GM13976 (cell line): Measurements from ENCODE around the gene PRPF4.

Experiments used
- DNase-seq: peaks from one replicate; pipeline ENCODE4 v3.0.0; 2012; ENCODE audit warnings: low spot score
- in situ Hi-C: fragments of 300-500 bp; cut with MboI; formaldehyde crosslinking; loops from one replicate; pipeline ENCODE4 v1.12.0; 2022; ENCODE audit warnings: low sequenced_read_pairs, mixed read lengths, inconsistent platforms; ENCODE audit not compliant: unreplicated experiment
- TF ChIP-seq, protein P1 (sequence below): IDR thresholded peaks from 2 replicates; pipeline ENCODE4 v1.5.1; 2012; ENCODE audit warnings: borderline replicate concordance, mild to moderate bottlenecking; ENCODE audit not compliant: insufficient read depth; ENCODE audit errors: extremely low read depth, missing control alignments, control extremely low read depth

Gene PRPF4

GRCh38 chr9:113298311-113298710, 22.9 kb downstream of the PRPF4 start:
- TF ChIP-seq, protein P1, sequence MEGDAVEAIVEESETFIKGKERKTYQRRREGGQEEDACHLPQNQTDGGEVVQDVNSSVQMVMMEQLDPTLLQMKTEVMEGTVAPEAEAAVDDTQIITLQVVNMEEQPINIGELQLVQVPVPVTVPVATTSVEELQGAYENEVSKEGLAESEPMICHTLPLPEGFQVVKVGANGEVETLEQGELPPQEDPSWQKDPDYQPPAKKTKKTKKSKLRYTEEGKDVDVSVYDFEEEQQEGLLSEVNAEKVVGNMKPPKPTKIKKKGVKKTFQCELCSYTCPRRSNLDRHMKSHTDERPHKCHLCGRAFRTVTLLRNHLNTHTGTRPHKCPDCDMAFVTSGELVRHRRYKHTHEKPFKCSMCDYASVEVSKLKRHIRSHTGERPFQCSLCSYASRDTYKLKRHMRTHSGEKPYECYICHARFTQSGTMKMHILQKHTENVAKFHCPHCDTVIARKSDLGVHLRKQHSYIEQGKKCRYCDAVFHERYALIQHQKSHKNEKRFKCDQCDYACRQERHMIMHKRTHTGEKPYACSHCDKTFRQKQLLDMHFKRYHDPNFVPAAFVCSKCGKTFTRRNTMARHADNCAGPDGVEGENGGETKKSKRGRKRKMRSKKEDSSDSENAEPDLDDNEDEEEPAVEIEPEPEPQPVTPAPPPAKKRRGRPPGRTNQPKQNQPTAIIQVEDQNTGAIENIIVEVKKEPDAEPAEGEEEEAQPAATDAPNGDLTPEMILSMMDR: no peak
- DNase-seq: no peak
- in situ Hi-C loops: no loop called here

DNA sequence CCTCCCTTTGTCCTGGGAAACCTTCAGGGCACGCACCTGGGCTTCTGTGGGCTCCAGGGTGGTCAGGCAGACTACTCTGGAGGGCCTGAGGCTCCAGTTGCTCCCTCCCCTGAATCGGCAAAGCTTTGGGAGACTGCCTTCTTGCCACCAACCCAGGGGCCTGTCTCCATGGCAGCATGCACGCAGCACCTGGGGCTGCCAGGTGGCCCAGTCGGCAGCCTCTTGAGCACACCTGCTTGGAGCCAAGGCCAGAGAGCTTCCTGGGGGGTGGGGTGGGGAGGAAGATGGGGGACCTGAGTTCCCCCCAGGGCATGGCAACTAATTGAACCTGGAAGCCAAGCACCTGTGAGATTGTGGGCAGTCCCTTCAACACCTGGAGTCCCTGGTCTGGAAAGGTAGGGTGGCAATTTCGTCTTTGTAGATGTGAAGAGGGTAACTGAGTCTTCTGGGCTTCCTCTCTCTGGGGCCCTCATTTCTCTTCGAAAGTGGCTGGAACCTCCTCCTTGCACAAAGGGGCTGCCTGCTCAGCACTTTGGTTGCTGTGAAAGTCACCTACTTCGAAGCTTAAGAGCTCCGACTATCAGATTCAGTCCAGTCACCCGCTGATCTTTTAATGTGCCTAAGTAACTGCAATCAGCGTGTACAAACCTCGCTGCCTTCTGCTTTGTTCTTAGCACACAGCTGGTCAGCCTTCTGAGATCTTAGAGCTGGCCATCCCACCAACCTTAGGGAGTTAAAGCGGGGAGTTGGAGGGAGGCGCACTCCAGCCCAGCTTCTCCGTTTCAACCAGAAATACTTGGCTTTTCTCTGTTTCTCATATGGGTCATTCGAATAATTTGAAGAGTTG, 23.7 kb downstream of the PRPF4 start:
- in situ Hi-C loops: no loop called here
- DNase-seq: no peak
- TF ChIP-seq, protein P1: no peak

DNA sequence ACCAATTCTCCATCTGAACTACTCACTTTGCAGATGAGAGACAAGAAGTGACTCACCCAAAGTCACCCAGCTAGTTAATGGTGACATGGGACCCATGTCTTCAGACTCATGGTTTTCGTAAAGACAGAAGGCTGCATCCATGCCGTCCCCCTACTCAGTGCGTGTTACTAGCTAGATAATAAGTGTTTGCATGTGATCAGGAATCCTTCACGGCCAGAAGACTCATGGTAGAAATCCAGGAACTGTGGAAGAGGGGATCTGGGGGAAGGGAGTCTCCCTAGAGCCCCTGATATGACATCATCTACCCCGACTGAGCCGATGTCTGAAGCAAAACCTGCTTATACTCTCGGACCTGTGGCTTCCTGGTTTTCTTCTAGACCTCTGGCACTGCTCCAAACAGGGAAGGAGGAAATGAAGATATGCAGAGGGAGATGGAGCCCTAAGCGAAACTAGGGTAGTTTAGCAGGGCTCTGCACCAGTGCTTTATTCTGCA, 24.4 kb downstream of the PRPF4 start:
- TF ChIP-seq, protein P1: no peak
- no peak for DNase-seq
- in situ Hi-C loops: no loop called here

- TF ChIP-seq, protein P1: no peak
- DNase-seq: no peak
- in situ Hi-C loops: no loop called here
Measured at GRCh38 chr9:113301548-113301947, 26.1 kb downstream of the PRPF4 start.

DNA sequence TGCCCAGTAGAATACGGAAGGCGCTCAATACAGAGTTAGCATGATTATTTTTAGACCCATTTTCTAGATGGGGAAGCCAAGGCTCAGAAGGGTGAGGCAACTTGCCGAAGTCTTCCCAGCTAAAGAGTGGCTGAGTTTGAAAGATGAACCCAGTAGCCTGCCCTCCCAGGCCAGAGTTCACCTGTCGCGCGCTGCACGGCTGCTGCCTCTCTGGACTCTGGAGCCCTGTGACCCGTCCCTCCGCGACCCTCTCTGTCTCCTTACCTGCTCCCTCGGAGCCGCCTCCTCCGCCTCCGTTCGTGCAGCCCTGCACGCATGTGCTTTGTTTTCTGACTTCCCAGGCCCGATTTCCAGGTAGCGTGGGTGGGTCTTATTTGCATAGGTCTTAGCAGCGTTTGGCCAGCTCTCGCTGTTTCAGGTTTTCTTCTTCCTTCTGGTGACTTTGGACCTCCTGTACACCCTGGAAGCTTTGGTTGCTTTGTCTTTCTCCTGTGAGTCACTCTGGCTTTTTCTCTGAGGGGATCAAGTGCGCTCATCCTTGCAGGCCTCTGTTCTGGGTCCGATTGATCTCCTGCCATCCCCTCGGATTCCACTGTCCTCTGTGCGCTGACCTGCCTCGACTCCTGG, 27.4 kb downstream of the PRPF4 start, which contains the start of gene RNF183:
TSS of gene RNF183 (minus strand) at position 585 of the 627 bp plus-strand sequence. CDS start 5,192 bp downstream, outside the sequence.
- TF ChIP-seq, protein P1: no peak
- DNase-seq: no peak
- in situ Hi-C loops: no loop called here

GRCh38 chr9:113306566-113306965, 31.1 kb downstream of the PRPF4 start:
- no peak for DNase-seq
- in situ Hi-C loops: no loop called here
- TF ChIP-seq, protein P1: no peak
